UCSD-AML1 (cell line): ENCODE data around the gene CPT1C.
A peak's percentile ranks its signal among the peaks of the same experiment; 100 is the strongest.

Experiments used
- DNase-seq: peaks from one replicate; lab custom pipeline; 2025; ENCODE audit not compliant: unreplicated experiment; lab: John Stamatoyannopoulos, UW

CPT1C gene

DNA sequence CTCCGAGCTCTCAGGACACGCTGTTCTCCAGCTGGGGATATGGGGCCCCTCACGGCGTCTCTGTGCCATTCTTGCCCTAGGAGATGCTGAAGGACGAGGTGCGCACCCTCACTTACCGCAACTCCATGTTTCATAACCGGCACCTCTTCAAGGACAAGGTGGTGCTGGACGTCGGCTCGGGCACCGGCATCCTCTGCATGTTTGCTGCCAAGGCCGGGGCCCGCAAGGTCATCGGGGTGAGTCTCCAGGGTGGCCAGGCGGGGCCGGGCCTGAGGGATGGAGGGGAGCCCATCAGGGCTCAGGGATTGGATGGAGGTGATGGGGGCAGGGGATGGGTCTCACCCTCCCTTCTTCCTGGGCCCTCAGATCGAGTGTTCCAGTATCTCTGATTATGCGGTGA, 9.1 kb upstream of the CPT1C start:
- no peak for DNase-seq

DNA sequence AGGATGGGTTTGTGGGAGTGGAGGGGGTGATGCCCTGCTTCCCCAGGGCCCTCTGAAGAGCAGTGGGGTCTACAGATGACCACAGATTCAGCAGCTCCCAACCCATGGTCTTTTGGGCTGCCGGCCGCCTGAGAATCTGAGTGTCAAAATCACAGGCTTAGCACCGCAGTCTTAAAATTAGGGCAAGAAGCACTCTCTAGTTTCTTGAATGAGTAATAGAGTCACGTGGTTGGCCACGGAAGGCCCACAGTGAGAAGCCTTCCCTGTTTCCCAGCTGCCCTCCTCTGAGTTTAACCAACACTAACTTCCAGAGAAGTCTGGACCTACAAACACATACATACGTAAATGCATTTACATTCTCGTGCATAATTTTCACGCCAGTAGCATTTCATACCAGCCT, 8.6 kb upstream of the CPT1C start:
- DNase-seq = no peak

DNA sequence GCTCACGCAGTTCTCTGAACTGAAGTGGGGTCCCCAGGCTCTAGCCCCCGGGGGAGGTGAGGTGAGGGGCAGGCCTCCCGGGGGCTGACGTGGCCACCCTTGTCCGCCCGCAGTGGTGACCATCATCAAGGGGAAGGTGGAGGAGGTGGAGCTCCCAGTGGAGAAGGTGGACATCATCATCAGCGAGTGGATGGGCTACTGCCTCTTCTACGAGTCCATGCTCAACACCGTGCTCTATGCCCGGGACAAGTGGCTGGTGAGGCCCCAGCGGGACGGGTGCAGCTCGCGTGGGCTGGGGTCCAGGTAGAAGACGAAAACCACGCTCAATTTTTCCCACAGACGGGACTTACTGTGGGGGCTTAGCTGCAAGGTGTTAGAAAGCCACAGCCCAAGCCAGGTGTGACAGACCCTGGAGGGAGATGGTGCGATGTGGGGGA, 7.1 kb upstream of the CPT1C start:
- DNase-seq = no peak

DNA sequence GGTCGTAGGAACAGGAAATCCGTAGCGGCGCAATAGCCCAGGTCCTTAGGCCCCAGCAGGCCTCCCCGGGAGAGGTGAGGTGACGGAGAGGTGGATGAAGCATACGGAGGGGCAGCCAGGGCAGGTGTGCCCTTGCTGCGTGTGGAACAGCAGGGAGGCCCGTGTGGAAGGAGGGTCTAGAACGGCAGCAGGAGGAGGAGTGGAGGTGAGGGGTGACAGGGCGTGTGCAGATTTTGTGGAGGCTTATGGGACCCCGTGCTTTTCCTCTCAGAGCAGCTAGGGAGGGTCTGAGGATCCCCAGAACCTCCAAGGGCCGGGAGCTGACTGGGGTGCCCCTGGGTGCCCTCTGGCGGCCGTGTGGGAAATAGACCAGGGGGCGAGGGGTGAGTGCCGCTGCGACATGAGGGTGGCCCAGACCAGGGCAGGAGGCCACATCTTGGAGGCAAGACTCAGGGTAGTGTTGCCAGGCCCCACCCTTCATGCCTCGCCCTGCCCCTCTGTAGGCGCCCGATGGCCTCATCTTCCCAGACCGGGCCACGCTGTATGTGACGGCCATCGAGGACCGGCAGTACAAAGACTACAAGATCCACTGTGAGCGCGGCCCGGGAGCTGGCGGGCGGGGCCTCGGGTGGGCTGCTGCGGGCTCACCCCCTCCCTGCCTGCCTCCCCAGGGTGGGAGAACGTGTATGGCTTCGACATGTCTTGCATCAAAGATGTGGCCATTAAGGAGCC, 6.5 kb upstream of the CPT1C start:
- peak; percentile 27 for DNase-seq

DNA sequence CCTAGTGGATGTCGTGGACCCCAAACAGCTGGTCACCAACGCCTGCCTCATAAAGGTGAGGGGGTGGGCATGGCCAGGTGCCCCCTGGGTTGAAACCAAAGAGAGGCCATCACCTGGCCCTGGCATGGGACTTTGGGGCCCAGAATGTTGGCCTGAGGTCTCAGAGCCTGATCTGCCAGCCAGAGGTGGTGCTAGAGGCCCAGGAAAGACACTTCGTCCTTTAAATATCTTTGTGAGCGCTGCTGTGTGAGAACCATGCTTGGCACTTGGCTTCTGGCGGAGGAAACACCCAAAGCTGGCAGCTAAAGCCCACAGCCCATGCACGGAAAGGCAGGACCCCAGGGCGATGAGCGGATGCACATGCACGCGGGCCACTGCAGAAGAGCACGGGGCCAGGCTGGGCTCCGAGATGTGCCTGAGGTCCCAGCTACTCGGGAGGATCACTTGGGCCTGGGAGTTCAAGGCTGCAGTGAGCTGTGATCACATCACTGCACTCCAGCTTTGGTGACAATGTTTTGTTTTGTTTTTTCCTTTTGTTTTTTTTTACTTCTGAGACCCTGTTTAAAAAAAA, 5.8 kb upstream of the CPT1C start:
- DNase-seq = no peak

DNA sequence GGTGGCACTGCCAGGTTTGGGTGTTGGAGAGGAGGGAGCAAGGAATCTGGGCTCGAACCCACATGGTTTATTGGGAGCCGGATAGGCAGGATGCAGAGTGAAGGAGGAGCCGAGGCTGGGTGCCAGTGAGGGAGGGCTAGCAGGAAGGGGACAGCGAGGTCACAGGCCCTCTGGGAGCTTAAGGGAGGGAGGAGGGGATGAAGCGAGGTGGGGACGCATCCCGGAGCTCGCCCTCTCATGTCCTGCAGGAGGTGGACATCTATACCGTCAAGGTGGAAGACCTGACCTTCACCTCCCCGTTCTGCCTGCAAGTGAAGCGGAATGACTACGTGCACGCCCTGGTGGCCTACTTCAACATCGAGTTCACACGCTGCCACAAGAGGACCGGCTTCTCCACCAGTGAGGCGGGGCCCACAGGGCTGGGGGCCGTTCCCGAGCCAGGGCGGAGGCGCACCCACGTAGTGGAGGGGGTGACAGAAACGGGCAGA, 5.0 kb upstream of the CPT1C start:
- DNase-seq = no peak

DNA sequence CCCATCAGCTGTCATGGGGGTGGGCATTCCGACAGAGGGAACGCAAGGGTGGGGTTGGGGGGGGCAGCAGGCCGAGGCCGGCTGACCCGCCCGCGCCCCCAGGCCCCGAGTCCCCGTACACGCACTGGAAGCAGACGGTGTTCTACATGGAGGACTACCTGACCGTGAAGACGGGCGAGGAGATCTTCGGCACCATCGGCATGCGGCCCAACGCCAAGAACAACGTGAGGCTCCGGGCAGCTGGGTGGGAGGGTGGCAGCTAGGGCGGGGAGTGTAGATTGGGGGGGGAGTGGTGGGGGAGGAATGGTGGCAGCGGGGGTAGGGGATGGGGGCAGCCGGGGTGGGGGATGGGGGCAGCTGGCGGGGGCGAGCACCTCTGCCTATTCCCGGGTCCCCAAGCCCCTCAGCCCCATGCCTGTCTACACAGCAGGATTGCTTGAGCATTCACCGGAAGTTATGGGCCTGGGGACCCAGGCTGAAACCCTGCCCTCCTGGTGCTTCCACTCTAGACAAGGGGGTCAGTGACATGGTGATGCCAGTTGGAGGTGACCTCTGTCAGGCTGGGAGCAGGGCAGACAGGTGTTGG, 4.3 kb upstream of the CPT1C start:
- DNase-seq = no peak

DNA sequence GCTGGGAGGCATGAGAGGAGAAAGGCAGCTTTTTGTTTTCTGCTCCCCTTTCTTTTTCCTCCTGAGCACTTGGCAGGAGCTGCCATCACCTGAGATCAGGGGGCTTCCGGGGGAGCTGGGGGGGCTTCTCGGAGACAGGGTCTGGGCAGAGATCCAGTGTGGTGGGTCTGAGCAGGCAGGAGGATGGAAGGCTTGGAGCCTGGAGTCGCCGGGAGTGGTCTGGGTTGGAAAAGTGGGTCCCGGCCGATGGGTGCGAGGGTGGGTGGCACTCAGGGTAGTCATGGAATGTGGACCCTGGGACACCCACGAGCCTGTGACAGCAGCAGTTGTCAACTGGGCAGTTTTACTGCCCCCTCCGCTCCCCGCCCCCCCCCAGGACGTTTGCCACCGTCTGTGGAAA, 3.8 kb upstream of the CPT1C start:
- no peak for DNase-seq

DNA sequence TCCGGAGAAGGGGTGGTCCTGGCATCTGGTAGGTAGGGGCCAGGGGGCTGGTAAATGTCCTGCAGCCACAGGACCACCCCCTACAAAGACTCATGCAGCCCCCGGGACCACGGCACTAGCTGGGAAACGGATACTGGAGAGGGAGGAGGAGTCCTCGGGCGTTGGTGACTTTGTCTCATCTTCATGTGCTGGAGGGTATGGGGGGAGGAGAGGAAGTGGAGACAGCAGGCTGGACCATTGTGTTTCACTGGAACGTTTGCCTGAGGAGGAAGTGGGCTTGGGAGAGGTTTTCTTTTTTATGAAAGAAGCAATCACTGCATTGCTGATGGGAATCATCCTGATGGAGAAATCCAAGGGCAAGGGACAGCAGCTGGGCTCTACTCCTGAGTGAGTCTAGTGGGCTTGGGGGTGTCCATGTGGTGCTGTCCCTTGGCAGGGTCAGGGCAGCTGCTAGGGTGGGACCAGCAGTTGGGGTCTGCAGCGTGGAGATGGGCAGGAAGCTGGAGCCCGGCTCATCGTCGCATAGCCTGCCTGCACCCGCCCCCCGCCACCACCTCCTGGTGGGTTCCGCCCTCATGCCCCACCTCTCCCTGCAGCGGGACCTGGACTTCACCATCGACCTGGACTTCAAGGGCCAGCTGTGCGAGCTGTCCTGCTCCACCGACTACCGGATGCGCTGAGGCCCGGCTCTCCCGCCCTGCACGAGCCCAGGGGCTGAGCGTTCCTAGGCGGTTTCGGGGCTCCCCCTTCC, 3.2 kb upstream of the CPT1C start:
- DNase-seq = no peak

DNA sequence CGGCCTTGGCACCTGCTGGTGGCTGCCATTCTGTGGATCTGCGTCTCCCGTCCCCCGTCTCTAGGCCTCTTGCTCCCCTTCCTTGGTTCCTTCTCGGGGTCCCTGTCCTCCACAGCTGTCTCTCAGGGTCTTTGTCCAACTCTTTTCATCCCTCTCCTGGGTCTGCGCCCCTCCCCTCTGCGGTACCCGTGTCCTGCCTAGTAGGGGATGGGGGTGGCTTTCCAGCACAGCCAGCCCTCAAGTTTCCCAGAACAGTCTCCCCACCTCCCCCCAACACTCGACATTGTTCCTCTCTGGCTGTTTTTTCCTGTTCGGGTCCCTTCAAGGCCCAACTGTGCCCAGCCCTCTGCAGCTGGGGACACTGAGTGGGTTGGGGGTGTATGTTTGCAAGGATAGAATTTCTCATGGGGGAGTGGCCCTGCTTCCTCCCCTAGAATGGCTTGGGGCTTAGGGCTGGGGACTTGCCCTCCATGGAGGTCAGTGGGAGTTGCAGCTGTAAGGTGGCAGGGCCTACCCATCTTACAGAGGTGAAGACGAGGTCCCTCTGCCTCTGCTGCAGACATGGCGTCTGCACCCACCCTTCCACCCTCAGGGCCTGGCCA, 2.3 kb upstream of the CPT1C start:
- DNase-seq = no peak

DNA sequence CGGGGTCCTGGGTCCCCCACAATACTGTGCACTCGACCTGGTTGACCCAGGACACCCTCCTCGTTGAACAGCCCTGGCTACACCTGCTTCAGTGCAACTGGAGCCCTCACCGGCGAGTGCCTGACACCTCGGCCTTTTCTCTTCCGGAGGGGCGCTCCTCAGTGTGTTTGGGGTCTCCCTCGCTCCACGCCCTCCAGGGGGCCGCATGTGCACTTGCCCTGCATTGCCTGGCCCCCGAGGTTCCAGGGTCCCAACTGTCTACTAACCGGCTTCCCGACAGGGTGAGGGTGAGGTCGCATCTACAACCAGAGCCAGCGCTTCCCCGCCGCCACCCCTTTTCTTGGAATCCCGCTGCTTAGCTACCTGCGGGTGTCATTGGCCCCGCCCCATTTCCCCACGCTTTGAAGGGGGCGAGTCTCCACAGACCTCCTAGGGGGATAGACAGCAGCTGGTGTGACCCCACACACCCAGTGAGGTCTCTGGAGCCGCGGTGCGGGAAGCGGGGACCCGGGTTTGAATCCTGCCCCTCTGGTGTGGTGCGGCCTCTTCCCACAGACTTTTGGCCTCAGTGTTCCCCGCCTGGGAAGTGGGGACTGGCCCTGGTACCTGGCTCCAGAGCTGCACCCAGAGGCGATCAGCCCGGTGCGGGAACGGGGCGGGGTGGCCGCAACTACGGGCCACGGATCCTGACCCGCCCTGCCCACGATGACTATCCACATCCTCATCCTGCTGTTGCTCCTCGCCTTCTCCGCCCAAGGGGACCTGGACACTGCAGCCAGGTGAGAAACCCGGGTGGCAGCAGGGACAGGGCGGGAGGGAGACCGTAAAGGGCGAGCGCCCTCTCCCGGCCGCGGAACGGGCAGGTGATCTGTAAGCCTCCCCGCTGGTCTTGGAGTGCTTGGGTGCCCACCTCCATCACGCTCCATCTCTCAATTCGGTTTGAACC, 1.5 kb upstream of the CPT1C start, which contains the start of gene ADM5:
TSS of gene ADM5 (plus strand) at position 462 of the 946 bp plus-strand sequence. CDS start at position 706, 244 bp downstream.
- no peak for DNase-seq

DNA sequence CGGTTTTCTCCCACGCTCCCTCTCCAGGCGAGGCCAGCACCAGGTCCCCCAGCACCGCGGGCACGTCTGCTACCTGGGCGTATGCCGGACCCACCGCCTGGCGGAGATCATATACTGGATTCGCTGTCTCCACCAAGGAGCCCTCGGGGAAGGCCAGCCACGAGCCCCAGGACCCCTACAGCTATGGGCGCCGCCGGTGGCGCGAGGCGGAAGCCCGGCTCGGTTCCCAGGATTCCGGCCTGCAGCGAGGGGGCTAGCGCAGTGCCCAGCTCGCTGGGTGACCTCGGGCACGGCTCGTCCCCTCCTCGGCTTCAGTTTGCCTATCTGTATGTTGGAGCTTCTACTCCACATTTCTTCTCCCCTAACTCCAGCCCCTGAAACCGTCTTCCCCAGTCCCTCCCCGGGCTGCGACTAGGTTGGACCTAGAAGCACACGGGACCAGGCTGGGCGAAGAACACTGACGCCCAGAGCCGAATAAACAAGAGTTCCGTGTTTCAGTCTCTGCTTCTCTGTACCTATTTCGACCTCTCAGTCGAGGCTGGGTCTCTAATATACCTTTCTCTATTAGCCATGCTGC, 749 bp upstream of the CPT1C start:
- no peak for DNase-seq

DNA sequence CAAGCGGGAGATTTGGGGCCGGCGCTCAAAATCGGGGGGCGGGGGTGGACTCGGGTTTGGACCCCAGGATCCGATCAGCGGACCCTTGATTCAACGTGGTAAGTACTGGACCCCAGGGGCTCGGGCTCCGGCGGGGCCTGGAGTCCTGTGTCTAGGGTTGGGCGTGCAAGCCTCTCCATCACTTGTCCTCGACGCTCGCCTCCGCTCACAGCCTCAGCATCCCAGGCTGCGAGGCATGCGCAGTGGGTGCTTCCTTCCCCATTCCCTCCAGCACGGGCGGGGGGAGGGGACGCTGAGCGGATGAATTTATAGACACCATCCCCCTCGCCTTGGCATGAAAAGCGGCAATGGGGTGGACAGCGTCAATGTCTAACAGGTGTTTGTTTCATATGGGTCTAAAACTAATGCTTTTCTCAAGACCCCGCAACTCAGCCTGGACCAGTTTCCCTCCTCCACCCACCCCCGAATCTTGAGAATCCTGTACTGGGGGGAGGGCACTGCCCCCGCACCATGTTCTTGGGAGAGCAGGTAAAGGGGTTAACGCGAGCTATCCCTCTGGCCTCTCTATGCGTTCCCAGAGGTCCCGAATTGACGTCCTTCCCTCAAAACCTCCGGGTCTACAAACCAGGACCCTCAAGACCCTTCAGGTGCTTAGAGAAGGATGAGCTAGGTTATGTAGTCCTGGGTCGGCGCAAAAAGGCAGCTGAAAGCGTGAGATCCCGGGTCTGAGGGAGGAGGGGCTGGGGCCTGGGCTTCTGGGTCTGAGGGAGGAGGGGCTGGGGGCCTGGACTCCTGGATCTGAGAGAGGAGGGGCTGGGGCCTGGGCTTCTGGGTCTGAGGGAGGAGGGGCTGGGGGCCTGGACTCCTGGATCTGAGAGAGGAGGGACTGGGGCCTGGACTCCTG, 579 bp downstream of the CPT1C start:
- no peak for DNase-seq

DNA sequence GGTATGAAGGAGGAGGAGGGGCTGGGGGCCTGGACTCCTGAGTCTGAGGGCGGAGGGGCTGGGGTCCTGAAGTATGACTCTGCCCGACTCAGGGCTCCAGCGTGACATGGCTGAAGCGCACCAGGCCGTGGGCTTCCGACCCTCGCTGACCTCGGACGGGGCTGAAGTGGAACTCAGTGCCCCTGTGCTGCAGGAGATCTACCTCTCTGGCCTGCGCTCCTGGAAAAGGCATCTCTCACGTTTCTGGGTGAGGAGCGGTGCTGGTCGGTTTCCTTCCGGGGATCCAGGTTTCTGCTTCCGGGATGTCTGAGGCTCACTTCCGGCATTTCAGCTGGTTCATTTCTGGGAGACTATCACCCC, 1.2 kb downstream of the CPT1C start:
- DNase-seq = no peak

DNA sequence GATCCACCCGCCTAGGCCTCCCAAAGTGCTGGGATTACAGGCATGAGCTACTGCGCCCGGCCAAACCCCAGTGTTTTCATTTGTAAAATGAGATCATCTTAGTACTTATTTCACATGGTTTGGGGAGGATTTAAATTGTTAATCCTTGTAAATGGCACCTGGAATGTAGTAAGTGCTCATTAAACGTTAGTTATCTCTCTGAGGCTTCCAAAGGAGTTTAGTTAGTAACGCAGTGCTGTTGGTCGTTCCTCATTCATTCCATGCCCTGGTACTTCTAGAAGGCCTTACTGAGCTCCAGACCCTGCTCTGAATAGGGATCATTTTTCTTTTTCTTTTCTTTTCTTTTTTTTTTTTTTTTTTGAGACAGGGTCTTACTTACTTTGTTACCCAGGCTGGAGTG, 5.2 kb downstream of the CPT1C start:
- no peak for DNase-seq

DNA sequence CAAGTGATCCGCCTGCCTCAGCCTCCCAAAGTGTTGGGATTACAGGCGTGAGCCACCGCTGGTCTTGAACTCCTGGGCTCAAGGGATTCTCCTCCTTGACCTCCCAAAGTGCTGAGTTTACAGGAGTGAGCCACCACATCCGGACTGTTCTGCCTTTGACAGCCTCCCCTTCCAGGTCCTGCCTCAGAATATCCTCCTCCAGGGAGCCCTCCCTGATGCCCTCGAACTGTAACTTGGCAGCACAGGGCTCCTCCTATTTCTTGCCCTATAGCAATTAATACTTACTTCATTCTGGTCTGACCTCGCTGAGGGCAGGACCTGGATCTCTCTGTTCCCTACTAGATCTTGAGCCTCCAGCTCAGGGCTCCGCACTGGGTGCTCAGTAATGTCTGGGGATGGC, 5.9 kb downstream of the CPT1C start:
- DNase-seq = no peak

DNA sequence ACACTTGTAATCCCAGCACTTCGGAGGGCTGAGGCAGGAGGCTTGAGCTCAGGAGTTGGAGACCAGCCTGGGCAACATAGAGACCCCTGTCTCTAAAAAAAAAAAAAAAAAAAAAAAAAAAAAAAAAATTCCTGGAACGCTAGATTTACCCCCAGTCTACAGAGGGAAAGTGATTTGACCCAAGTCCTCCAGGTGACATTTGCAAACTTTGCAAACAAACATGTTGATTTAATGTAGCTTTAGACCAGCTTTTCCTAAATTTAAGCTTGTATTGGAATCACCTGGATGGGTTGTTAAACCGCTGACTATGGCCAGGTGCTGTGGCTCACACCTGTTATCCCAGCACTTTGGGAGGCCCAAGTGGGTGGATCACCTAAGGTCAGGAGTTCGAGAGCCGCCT, 8.4 kb downstream of the CPT1C start:
- no peak for DNase-seq

DNA sequence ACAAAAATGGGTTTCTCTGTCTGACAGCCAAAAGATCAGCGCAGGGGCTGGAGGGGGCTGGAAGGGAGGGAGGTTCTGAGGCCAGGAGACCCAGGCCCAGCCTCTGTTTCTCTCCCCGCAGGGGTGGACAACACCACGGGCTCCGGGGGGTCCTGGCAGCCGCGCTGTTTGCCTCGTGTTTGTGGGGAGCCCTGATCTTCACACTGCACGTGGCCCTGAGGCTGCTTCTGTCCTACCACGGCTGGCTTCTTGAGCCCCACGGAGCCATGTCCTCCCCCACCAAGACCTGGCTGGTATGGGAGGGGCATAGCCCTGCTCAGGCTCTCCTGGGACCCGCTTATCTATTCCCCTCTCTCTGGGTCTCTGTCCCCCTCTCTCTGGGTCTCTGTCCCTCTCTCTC, 9.6 kb downstream of the CPT1C start:
- no peak for DNase-seq

DNA sequence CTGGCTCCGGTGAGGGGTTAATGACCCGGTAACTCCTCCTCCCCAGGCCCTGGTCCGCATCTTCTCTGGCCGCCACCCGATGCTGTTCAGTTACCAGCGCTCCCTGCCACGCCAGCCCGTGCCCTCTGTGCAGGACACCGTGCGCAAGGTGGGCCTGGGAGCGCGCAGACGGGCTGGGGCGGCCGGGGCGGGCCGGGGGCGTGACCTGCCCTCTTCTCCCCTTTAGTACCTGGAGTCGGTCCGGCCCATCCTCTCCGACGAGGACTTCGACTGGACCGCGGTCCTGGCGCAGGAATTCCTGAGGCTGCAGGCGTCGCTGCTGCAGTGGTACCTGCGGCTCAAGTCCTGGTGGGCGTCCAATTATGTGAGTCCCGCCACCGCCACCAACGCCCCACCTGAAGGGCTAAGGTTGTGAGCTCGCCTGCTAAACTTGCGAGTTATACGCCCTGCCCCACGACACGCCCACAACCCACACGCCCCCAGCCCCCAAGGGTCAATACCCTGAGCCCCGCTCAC, 10.4 kb downstream of the CPT1C start:
- DNase-seq = no peak
